K562 (cell line): ENCODE results near the gene NPC1L1. TPM values are rescaled to one million over a fixed set of nuclear protein-coding genes. Genes with fewer than 3 reads are reported as not detected.

Experiments
- ATAC-seq: fragments of 200-7000 bp; cut with Tn5 transposase; 3 replicates; pipeline ENCODE4 v1.9.1; 2020; ENCODE audit warnings: moderate library complexity
- BruUV-seq: library from RNA; stranded (reverse); fragments of 400-500 nt; replicated peaks from 2 replicates; lab custom pipeline; 2021; lab: Mats Ljungman, UMichigan
- CTCF ChIA-PET: fragments of 300-600 bp; formaldehyde crosslinking; extraction: SDS; loops from one replicate; lab custom pipeline; 2021; ENCODE audit warnings: low intra/inter-chr PET ratio; lab: Yijun Ruan, JAX
- POLR2A ChIA-PET: fragments of 300-600, 350-650 bp; sonication (Branson Sonifier 250); formaldehyde crosslinking; extraction: SDS; loops from one replicate; lab custom pipeline; 2021; ENCODE audit warnings: antibody characterized with exemption, inconsistent platforms; lab: Yijun Ruan, JAX
- DNase-seq, 4 experiments: peaks; one replicate each; pipeline versions ENCODE4 v3.0.0 to v3.0.0-alpha.2; 2011 to 2018; ENCODE audit warnings: low spot score in 3 of 4, mixed read lengths in 3 of 4; ENCODE audit errors: extremely low read depth in 1 of 4
- FAIRE-seq: peaks from 2 replicates; lab custom pipeline; 2011; peaks lifted over from hg19 to GRCh38; lab: Jason Lieb, UNC
- H2AFZ ChIP-seq: 2 replicates; pipeline ENCODE4 v1.6.0; 2011; ENCODE audit warnings: low read depth, low read length, control low read depth, inconsistent platforms
- H3K27ac ChIP-seq: fragments of 200-600 bp; 3 replicates; pipeline ENCODE4 v1.8.0; 2011; ENCODE audit warnings: low read depth, mild to moderate bottlenecking, control low read depth, inconsistent platforms, low read length, moderate library complexity, mixed read lengths; ENCODE audit errors: extremely low read depth
- H3K27me3 ChIP-seq, 2 experiments: fragments of 300-600 bp in 1 of 2; 2 replicates in 1 of 2; 3 replicates in 1 of 2; pipeline versions ENCODE4 v1.6.0 to v1.8.0; 2011; ENCODE audit warnings: inconsistent platforms in 2 of 2, low read length in 2 of 2, mild to moderate bottlenecking in 1 of 2, mixed read lengths in 1 of 2, moderate library complexity in 1 of 2; ENCODE audit not compliant: control insufficient read depth in 2 of 2, insufficient read depth in 2 of 2
- H3K36me3 ChIP-seq: fragments of 300-600 bp; 3 replicates; pipeline ENCODE4 v1.8.0; 2011; ENCODE audit warnings: mild to moderate bottlenecking, low read length, inconsistent platforms; ENCODE audit not compliant: control insufficient read depth, insufficient read depth
- H3K4me1 ChIP-seq, 2 experiments: fragments of 200-600 bp in 1 of 2; replicated peaks in 1 of 2; 2 replicates in 1 of 2; 3 replicates in 1 of 2; pipeline versions ENCODE4 v1.5.1 to v1.8.0; 2011; ENCODE audit warnings: inconsistent platforms in 2 of 2, low read length in 2 of 2, mild to moderate bottlenecking in 1 of 2, mixed read lengths in 1 of 2, moderate library complexity in 1 of 2; ENCODE audit not compliant: control insufficient read depth in 2 of 2, insufficient read depth in 2 of 2
- H3K4me2 ChIP-seq: 2 replicates; pipeline ENCODE4 v1.6.1; 2011; ENCODE audit warnings: low read length, control low read depth, inconsistent platforms, mixed read lengths; ENCODE audit not compliant: insufficient read depth
- H3K4me3 ChIP-seq: fragments of 200-600 bp; sonication (generic), shearing (Covaris generic); 2 replicates; pipeline ENCODE4 v1.5.1; 2016; ENCODE audit warnings: control low read depth, inconsistent platforms
- H3K79me2 ChIP-seq: fragments of 200-600 bp; 3 replicates; pipeline ENCODE4 v1.8.0; 2011; ENCODE audit warnings: low read length, inconsistent platforms; ENCODE audit not compliant: control insufficient read depth, insufficient read depth
- H3K9ac ChIP-seq, 2 experiments: 2 replicates each; pipeline versions ENCODE4 v1.6.0 to v1.6.1; 2011; ENCODE audit warnings: low read depth in 2 of 2, low read length in 2 of 2, control low read depth in 1 of 2, inconsistent platforms in 1 of 2, mild to moderate bottlenecking in 1 of 2, mixed read lengths in 1 of 2; ENCODE audit not compliant: insufficient read depth in 1 of 2
- H3K9me1 ChIP-seq: one replicate; pipeline ENCODE4 v1.6.0; 2011; ENCODE audit warnings: inconsistent platforms, mild to moderate bottlenecking, low read length, moderate library complexity; ENCODE audit not compliant: control insufficient read depth, insufficient read depth
- H3K9me3 ChIP-seq: replicated peaks from 2 replicates; pipeline ENCODE4 v1.5.1; 2011; ENCODE audit warnings: low read depth, low read length, inconsistent platforms; ENCODE audit not compliant: control insufficient read depth, insufficient read depth
- H4K20me1 ChIP-seq: replicated peaks from 2 replicates; pipeline ENCODE4 v1.6.1; 2011; ENCODE audit warnings: low read length, inconsistent platforms, mixed read lengths; ENCODE audit not compliant: control insufficient read depth, insufficient read depth
- ASH1L ChIP-seq: fragments of 450-650 bp; IDR thresholded peaks from 2 replicates; pipeline ENCODE4 v1.6.1; 2018; ENCODE audit warnings: borderline replicate concordance, mild to moderate bottlenecking, low read depth; ENCODE audit not compliant: partially characterized antibody
- ATF7 ChIP-seq: fragments of 450-650 bp; IDR thresholded peaks from 2 replicates; pipeline ENCODE4 v1.7.1; 2014; ENCODE audit warnings: mild to moderate bottlenecking, moderate library complexity
- CBFA2T2 ChIP-seq: fragments of 450-650 bp; conservative IDR thresholded peaks from 2 replicates; pipeline ENCODE4 v1.6.1; 2017; ENCODE audit warnings: mild to moderate bottlenecking
- GABPB2 ChIP-seq: fragments of 250-450 bp; sonication (Bioruptor Pico); conservative IDR thresholded peaks from 2 replicates; pipeline ENCODE4 v1.5.1; 2021; ENCODE audit warnings: mild to moderate bottlenecking
- MBD2 ChIP-seq: sonication (generic); IDR thresholded peaks from 2 replicates; pipeline ENCODE4 v1.6.1; 2016; ENCODE audit warnings: low read depth, borderline replicate concordance
- RAD21 ChIP-seq, 2 experiments: fragments of 250-450 bp in 1 of 2; fragments of 450-650 bp in 1 of 2; sonication (Bioruptor Pico) in 1 of 2; formaldehyde crosslinking in 1 of 2; IDR thresholded peaks in 1 of 2; conservative IDR thresholded peaks in 1 of 2; 2 replicates each; pipeline versions ENCODE4 v1.4.0 to v1.8.0; 2020 to 2022; ENCODE audit warnings: mild to moderate bottlenecking in 2 of 2, moderate library complexity in 1 of 2
- SMC3 ChIP-seq: conservative IDR thresholded peaks from 2 replicates; pipeline ENCODE4 v1.6.1; 2011; ENCODE audit warnings: low read depth, low read length, improper control_type of control experiment; ENCODE audit not compliant: insufficient read depth
- XRCC5 ChIP-seq: fragments of 200-400 bp; formaldehyde crosslinking; IDR thresholded peaks from 2 replicates; pipeline ENCODE4 v1.6.1; 2017; ENCODE audit warnings: low read depth, mild to moderate bottlenecking, low read length
- ZBTB7A ChIP-seq: IDR thresholded peaks from 2 replicates; pipeline ENCODE4 v1.6.1; 2011; ENCODE audit warnings: low read depth, mild to moderate bottlenecking, low read length, moderate library complexity, borderline replicate concordance; ENCODE audit not compliant: control insufficient read depth
- ZNF12 ChIP-seq: sonication (generic); formaldehyde crosslinking; IDR thresholded peaks from 2 replicates; pipeline ENCODE4 v1.4.0; 2020; ENCODE audit warnings: mild to moderate bottlenecking, missing genetic modification reagents
- ZNF592 ChIP-seq: fragments of 450-650 bp; IDR thresholded peaks from 2 replicates; pipeline ENCODE4 v1.6.1; 2017; ENCODE audit warnings: antibody characterized with exemption, mild to moderate bottlenecking
- WGBS: fragments of 100-300 bp; shearing (Covaris generic); methylation state at CpG from one replicate; pipeline ENCODE4 v1.1.6; 2016; ENCODE audit warnings: low coverage, mixed read lengths; ENCODE audit not compliant: insufficient coverage; ENCODE audit errors: missing lambda C conversion rate; 5-methylcytosine and 5-hydroxymethylcytosine counted together
- in situ Hi-C: fragments of 300-500 bp; cut with MboI; formaldehyde crosslinking; loops from 4 replicates; pipeline ENCODE4 v1.15.0; 2018; ENCODE audit warnings: inconsistent platforms, mixed read lengths
- intact Hi-C: fragments of 100-400 bp; cut with micrococcal nuclease; formaldehyde crosslinking; loops from 2 replicates; pipeline ENCODE4 v1.14.2; 2022
- polyA plus RNA-seq, 8 experiments: library from polyadenylated mRNA; depleted of rRNA in 4 of 8; stranded (reverse) in 5 of 8; unstranded in 3 of 8; fragments of >200 nt; fragmentation: Nextera tagmentation in 2 of 8; fragmentation: Illumina TruSeq in 1 of 8; extraction: Ambion mirVana in 2 of 8; extraction: Trizol in 1 of 8; gene quantifications; 2 replicates each; pipeline versions ENCODE4 v1.2.1 to v1.2.3, GENCODE V29; 2011 to 2014; ENCODE audit warnings: inconsistent platforms in 1 of 8, missing spikeins in 1 of 8
- total RNA-seq, 7 experiments: library from RNA; depleted of rRNA in 6 of 7; stranded (reverse); fragments of >200 nt in 6 of 7; fragmentation: Illumina TruSeq in 2 of 7; extraction: Trizol in 2 of 7; gene quantifications; 2 replicates each; pipeline versions ENCODE4 v1.2.1 to v1.2.3, GENCODE V29; 2011 to 2021; ENCODE audit warnings: low replicate concordance in 1 of 7
- TF ChIP-seq, protein P1 (sequence below), 3 experiments: IDR thresholded peaks in 2 of 3; conservative IDR thresholded peaks in 1 of 3; 2 replicates each; pipeline ENCODE4 v1.5.1; 2011 to 2012; ENCODE audit warnings: low read length in 3 of 3, mild to moderate bottlenecking in 3 of 3, control low read depth in 2 of 3, improper control_type of control experiment in 1 of 3, inconsistent platforms in 1 of 3, low read depth in 1 of 3, mixed read lengths in 1 of 3, moderate library complexity in 1 of 3; ENCODE audit not compliant: insufficient read depth in 2 of 3
- TF ChIP-seq, protein P2 (sequence below): sonication (generic); formaldehyde crosslinking; IDR thresholded peaks from 2 replicates; pipeline ENCODE4 v1.8.1; 2023; ENCODE audit warnings: mild to moderate bottlenecking, missing genetic modification reagents

The NPC1L1 gene
- total and polyA plus RNA-seq, 9 of the 15 experiments (the other 6 are each of a cell fraction or from before 2014, with no cell fraction given): 0.01 to 0.18 (median 0.07) TPM; not detected in 4

GRCh38 chr7:44534501-44534900, 6.6 kb downstream of the NPC1L1 start:
- no peaks in the 10 kb centered on the region for H3K27me3 ChIP-seq
- H3K79me2 ChIP-seq: no peaks in the 10 kb centered on the region
- no TSS peak for BruUV-seq
- DNase-seq (peak; percentile 80 to 89 (median 87)), ATAC-seq (peak; percentile 93), FAIRE-seq (peak; percentile 82)
- no peak overlapping the region for H3K4me3 ChIP-seq
- no peaks in the 10 kb centered on the region for H3K9me1 ChIP-seq
- WGBS: 14% methylated on average over 7 of the region's 7 CpGs
- ChIA-PET POLR2A (interaction anchor here (0.6 to 0.9 kb wide), 3 partner anchors 12 to 36 kb away, joined by 3 to 5 read pairs (median 3); no protein-coding TSS in a partner anchor), CTCF (no interaction called here)
- H3K9me3 ChIP-seq: no peaks in the 10 kb centered on the region
- H3K4me1 ChIP-seq: peaks cover 0 to 43% of the 10 kb centered on the region in 2 experiments; a peak in 2 of 5 replicates
- no peaks in the 10 kb centered on the region for H3K36me3 ChIP-seq
- no peak overlapping the region for H3K27ac ChIP-seq
- no peak overlapping the region for H3K9ac ChIP-seq
- no peak for TF ChIP-seq ASH1L
- TF ChIP-seq XRCC5: 0 out of 2 replicates have a peak, but pooled peaks have one; percentile 64
- TF ChIP-seq CBFA2T2: no peak
- TF ChIP-seq SMC3: peak; percentile 35
- TF ChIP-seq ZBTB7A: peak; percentile 53; the same call in 1 of the 2 replicates
- TF ChIP-seq, protein P1, sequence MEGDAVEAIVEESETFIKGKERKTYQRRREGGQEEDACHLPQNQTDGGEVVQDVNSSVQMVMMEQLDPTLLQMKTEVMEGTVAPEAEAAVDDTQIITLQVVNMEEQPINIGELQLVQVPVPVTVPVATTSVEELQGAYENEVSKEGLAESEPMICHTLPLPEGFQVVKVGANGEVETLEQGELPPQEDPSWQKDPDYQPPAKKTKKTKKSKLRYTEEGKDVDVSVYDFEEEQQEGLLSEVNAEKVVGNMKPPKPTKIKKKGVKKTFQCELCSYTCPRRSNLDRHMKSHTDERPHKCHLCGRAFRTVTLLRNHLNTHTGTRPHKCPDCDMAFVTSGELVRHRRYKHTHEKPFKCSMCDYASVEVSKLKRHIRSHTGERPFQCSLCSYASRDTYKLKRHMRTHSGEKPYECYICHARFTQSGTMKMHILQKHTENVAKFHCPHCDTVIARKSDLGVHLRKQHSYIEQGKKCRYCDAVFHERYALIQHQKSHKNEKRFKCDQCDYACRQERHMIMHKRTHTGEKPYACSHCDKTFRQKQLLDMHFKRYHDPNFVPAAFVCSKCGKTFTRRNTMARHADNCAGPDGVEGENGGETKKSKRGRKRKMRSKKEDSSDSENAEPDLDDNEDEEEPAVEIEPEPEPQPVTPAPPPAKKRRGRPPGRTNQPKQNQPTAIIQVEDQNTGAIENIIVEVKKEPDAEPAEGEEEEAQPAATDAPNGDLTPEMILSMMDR (IDR thresholded peaks at IDR 0.05 in 2 of 3, conservative IDR thresholded peaks at IDR 0.05 in 1 of 3; ENCODE audit: insufficient read depth in 2 of 3, low read depth in 1 of 3, low read length in 3 of 3): peak; percentile 77 to 89 (median 82)
- TF ChIP-seq, protein P2, sequence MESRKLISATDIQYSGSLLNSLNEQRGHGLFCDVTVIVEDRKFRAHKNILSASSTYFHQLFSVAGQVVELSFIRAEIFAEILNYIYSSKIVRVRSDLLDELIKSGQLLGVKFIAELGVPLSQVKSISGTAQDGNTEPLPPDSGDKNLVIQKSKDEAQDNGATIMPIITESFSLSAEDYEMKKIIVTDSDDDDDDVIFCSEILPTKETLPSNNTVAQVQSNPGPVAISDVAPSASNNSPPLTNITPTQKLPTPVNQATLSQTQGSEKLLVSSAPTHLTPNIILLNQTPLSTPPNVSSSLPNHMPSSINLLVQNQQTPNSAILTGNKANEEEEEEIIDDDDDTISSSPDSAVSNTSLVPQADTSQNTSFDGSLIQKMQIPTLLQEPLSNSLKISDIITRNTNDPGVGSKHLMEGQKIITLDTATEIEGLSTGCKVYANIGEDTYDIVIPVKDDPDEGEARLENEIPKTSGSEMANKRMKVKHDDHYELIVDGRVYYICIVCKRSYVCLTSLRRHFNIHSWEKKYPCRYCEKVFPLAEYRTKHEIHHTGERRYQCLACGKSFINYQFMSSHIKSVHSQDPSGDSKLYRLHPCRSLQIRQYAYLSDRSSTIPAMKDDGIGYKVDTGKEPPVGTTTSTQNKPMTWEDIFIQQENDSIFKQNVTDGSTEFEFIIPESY: no peak
- TF ChIP-seq MBD2: no peak
- TF ChIP-seq ZNF12 (CRISPR knock-in tag): 0 out of 2 replicates have a peak, but pooled peaks have one; percentile 24
- TF ChIP-seq RAD21 (CRISPR knock-in tag; conservative IDR thresholded peaks at IDR 0.05 in 1 of 2, IDR thresholded peaks at IDR 0.05 in 1 of 2): peak in 1 of 2 experiments; percentile 43; a peak in 2 of 4 replicates
- TF ChIP-seq ZNF592: no peak
- TF ChIP-seq GABPB2 (CRISPR knock-in tag): no peak
- no peak for TF ChIP-seq ATF7
- H2AFZ ChIP-seq: no peak overlapping the region
- intact Hi-C loops: no loop called here
- H4K20me1 ChIP-seq: no peaks in the 10 kb centered on the region
- in situ Hi-C loops: no loop called here
- no peak overlapping the region for H3K4me2 ChIP-seq
